ENCODE measurements around the gene ZNF674.
"Not testable (repeated sequence)": the region's sequence is repeated elsewhere in the genome, so short reads cannot be mapped to it uniquely, and the experiment has no call there.

ZNF674 gene

GRCh38 chrX:46463682-46464081 lies 81.5 kb downstream of the ZNF674 start:
- DNase-seq (ENCODE audit: low read depth in 2 of 2): no peak

- no peak for DNase-seq (ENCODE audit: low read depth in 2 of 2)
Observed at GRCh38 chrX:46461660-46462191, 83.5 kb downstream of the ZNF674 start.

GRCh38 chrX:46460801-46461659 lies 84.2 kb downstream of the ZNF674 start:
- not testable (repeated sequence) for DNase-seq (ENCODE audit: low read depth in 2 of 2)

- DNase-seq (ENCODE audit: low read depth in 2 of 2): no peak
Observed at GRCh38 chrX:46459603-46460002, 85.6 kb downstream of the ZNF674 start.

GRCh38 chrX:46456125-46456922 lies 88.9 kb downstream of the ZNF674 start:
- DNase-seq (ENCODE audit: low read depth in 2 of 2): no peak
